Keratinocyte (primary cell): ENCODE measurements around the gene SMG6. TPM values are rescaled to one million over a fixed set of nuclear protein-coding genes. Genes with fewer than 3 reads are reported as not detected.

Experiments used
- DNase-seq: peaks from one replicate; pipeline ENCODE4 v3.0.0-alpha.2; 2011; ENCODE audit warnings: low read depth, missing footprints, low spot score
- FAIRE-seq: peaks from 2 replicates; lab custom pipeline; 2011; peaks lifted over from hg19 to GRCh38; lab: Jason Lieb, UNC
- H2AFZ ChIP-seq: 2 replicates; pipeline ENCODE4 v1.6.0; 2012; ENCODE audit warnings: low read length, control low read depth, inconsistent platforms; ENCODE audit not compliant: control insufficient read depth
- H3K27ac ChIP-seq: 2 replicates; pipeline ENCODE4 v1.5.1; 2011; ENCODE audit warnings: low read length; ENCODE audit not compliant: control insufficient read depth, insufficient read depth
- H3K27me3 ChIP-seq: 3 replicates; pipeline ENCODE4 v1.6.0; 2011; ENCODE audit warnings: low read length; ENCODE audit not compliant: control insufficient read depth, insufficient read depth; ENCODE audit errors: extremely low read depth
- H3K36me3 ChIP-seq, 2 experiments: 2 replicates in 1 of 2; 3 replicates in 1 of 2; pipeline ENCODE4 v1.5.1; 2011; ENCODE audit warnings: low read length in 2 of 2, mild to moderate bottlenecking in 1 of 2; ENCODE audit not compliant: control insufficient read depth in 2 of 2, insufficient read depth in 2 of 2; ENCODE audit errors: extremely low read depth in 1 of 2
- H3K4me1 ChIP-seq: 3 replicates; pipeline ENCODE4 v1.5.1; 2011; ENCODE audit warnings: low read length; ENCODE audit not compliant: control insufficient read depth, insufficient read depth; ENCODE audit errors: extremely low read depth
- H3K4me2 ChIP-seq: 3 replicates; pipeline ENCODE4 v1.6.0; 2011; ENCODE audit warnings: low read depth, low read length; ENCODE audit not compliant: control insufficient read depth, insufficient read depth; ENCODE audit errors: extremely low read depth
- H3K4me3 ChIP-seq, 3 experiments: fragments of 200-600 bp in 1 of 3; sonication (generic) in 1 of 3; 2 replicates in 2 of 3; 3 replicates in 1 of 3; pipeline ENCODE4 v1.5.1; 2011 to 2016; ENCODE audit warnings: low read length in 3 of 3, mild to moderate bottlenecking in 3 of 3, control low read depth in 2 of 3, inconsistent platforms in 1 of 3, low read depth in 1 of 3, mixed read lengths in 1 of 3, mixed run types in 1 of 3, moderate library complexity in 1 of 3; ENCODE audit not compliant: control insufficient read depth in 2 of 3, insufficient read depth in 2 of 3; ENCODE audit errors: extremely low read depth in 1 of 3
- H3K79me2 ChIP-seq: 2 replicates; pipeline ENCODE4 v1.6.0; 2012; ENCODE audit warnings: low read length; ENCODE audit not compliant: control insufficient read depth, insufficient read depth
- H3K9ac ChIP-seq: 3 replicates; pipeline ENCODE4 v1.6.0; 2011; ENCODE audit warnings: low read length; ENCODE audit not compliant: control insufficient read depth, insufficient read depth; ENCODE audit errors: extremely low read depth
- H3K9me1 ChIP-seq: 3 replicates; pipeline ENCODE4 v1.6.0; 2011; ENCODE audit warnings: low read length; ENCODE audit not compliant: control insufficient read depth, insufficient read depth; ENCODE audit errors: extremely low read depth
- H3K9me3 ChIP-seq: 2 replicates; pipeline ENCODE4 v1.5.1; 2012; ENCODE audit warnings: low read depth, low read length; ENCODE audit not compliant: control insufficient read depth
- H4K20me1 ChIP-seq: 3 replicates; pipeline ENCODE4 v1.6.0; 2011; ENCODE audit warnings: low read length; ENCODE audit not compliant: control insufficient read depth, insufficient read depth; ENCODE audit errors: extremely low read depth
- CTCF ChIP-seq, 3 experiments: IDR thresholded peaks in 1 of 3; conservative IDR thresholded peaks in 1 of 3; optimal IDR thresholded peaks in 1 of 3; 2 replicates in 2 of 3; 3 replicates in 1 of 3; pipeline versions ENCODE3 to v1.5.1; 2011; ENCODE audit warnings: low read length in 3 of 3, mild to moderate bottlenecking in 3 of 3, moderate library complexity in 2 of 3, control low read depth in 1 of 3, inconsistent platforms in 1 of 3; ENCODE audit not compliant: insufficient read depth in 2 of 3; ENCODE audit errors: extremely low read depth in 1 of 3
- EZH2 ChIP-seq: IDR thresholded peaks from one replicate; pipeline ENCODE4 v1.6.1; 2012; ENCODE audit warnings: inconsistent platforms, mild to moderate bottlenecking, low read length, moderate library complexity
- dilution Hi-C: fragments of 300-500 bp; cut with MboI; formaldehyde crosslinking; loops from one replicate; pipeline ENCODE4 v1.7.0; 2020; ENCODE audit warnings: low sequenced_read_pairs; ENCODE audit not compliant: extremely low pct_ligation_motif_present
- polyA plus RNA-seq, 5 experiments: library from polyadenylated mRNA; depleted of rRNA in 3 of 5; stranded (reverse) in 3 of 5; stranded (forward) in 1 of 5; unstranded in 1 of 5; fragments of >200 nt; gene quantifications; 1 replicate in 1 of 5; 2 replicates in 3 of 5; 3 replicates in 1 of 5; pipeline versions ENCODE4 v1.2.1 to v1.2.3, GENCODE V29; 2011 to 2012; ENCODE audit warnings: missing spikeins in 2 of 5, low read depth in 1 of 5, low replicate concordance in 1 of 5

Gene SMG6
- polyA plus RNA-seq, 1 donor (not counting 4 experiments of a cell fraction or from before 2014, with no cell fraction given), result 3.6 TPM

- H3K4me2 ChIP-seq, result no peak overlapping the region
- no peaks in the 10 kb centered on the region for H3K9me3 ChIP-seq
- dilution Hi-C loops, result no loop called here
Observed at GRCh38 chr17:2312736-2313135, 9.2 kb upstream of the SMG6 start.

GRCh38 chr17:2309338-2310154 is 6.0 kb upstream of the SMG6 start:
- peak; percentile 17 for FAIRE-seq

More at GRCh38 chr17:2312736-2313135, 9.2 kb upstream of the SMG6 start:
- DNase-seq, result no peak
- TF ChIP-seq EZH2, result no peak
- TF ChIP-seq CTCF (optimal IDR thresholded peaks at IDR 0.05 in 1 of 3, IDR thresholded peaks at IDR 0.05 in 1 of 3, conservative IDR thresholded peaks at IDR 0.05 in 1 of 3; ENCODE audit: extremely low read depth in 1 of 3, insufficient read depth in 2 of 3, low read length in 3 of 3), result no peak
- H3K9ac ChIP-seq, result no peak overlapping the region
- no peaks in the 10 kb centered on the region for H3K27me3 ChIP-seq
- no peaks in the 10 kb centered on the region for H3K79me2 ChIP-seq
- H3K36me3 ChIP-seq, result peaks cover 0 to 2% of the 10 kb centered on the region in 2 experiments
- FAIRE-seq, result no peak
- H3K9me1 ChIP-seq, result no peaks in the 10 kb centered on the region
- H3K4me1 ChIP-seq, result no peaks in the 10 kb centered on the region
- no peak overlapping the region for H2AFZ ChIP-seq
- H4K20me1 ChIP-seq, result no peaks in the 10 kb centered on the region
- H3K4me3 ChIP-seq, result no peak overlapping the region
- no peak overlapping the region for H3K27ac ChIP-seq

More at GRCh38 chr17:2309338-2310154, 6.0 kb upstream of the SMG6 start:
- no peak overlapping the region for H3K9ac ChIP-seq
- peaks cover 0 to 2% of the 10 kb centered on the region in 2 experiments for H3K36me3 ChIP-seq
- H3K27ac ChIP-seq, result no peak overlapping the region
- no peak overlapping the region for H2AFZ ChIP-seq
- TF ChIP-seq CTCF (optimal IDR thresholded peaks at IDR 0.05 in 1 of 3, IDR thresholded peaks at IDR 0.05 in 1 of 3, conservative IDR thresholded peaks at IDR 0.05 in 1 of 3; ENCODE audit: extremely low read depth in 1 of 3, insufficient read depth in 2 of 3, low read length in 3 of 3) (no peak), EZH2 (no peak)
- no peak overlapping the region for H3K4me3 ChIP-seq
- H3K4me1 ChIP-seq, result no peaks in the 10 kb centered on the region
- no peak overlapping the region for H3K4me2 ChIP-seq
- no peaks in the 10 kb centered on the region for H3K9me3 ChIP-seq
- no peaks in the 10 kb centered on the region for H3K27me3 ChIP-seq
- DNase-seq, result no peak
- dilution Hi-C loops, result no loop called here
- H3K79me2 ChIP-seq, result peaks cover 14% of the 10 kb centered on the region
- H3K9me1 ChIP-seq, result no peaks in the 10 kb centered on the region
- no peaks in the 10 kb centered on the region for H4K20me1 ChIP-seq
